ENCODE results near the gene CAPZB.

DNA sequence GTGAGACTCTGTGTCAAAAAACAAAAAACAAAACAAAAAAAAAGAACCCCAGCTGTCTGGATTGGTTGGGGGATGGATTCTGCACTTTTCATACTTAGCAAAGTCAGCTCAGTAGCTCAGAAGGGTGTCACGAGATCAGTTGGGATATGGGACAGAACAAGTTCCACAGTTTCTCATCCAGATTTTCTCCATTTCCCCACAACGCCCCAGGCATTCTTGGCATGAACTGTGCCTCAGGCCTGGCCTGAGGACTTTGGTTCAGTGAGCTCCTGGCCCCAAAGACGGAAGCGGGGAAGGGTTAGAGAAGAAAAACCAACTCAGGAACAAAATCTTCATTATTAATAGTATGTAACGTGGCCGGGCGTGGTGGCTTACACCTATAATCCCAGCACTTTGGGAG lies 175.3 kb downstream of the CAPZB start:
- TF ChIP-seq, protein P1, sequence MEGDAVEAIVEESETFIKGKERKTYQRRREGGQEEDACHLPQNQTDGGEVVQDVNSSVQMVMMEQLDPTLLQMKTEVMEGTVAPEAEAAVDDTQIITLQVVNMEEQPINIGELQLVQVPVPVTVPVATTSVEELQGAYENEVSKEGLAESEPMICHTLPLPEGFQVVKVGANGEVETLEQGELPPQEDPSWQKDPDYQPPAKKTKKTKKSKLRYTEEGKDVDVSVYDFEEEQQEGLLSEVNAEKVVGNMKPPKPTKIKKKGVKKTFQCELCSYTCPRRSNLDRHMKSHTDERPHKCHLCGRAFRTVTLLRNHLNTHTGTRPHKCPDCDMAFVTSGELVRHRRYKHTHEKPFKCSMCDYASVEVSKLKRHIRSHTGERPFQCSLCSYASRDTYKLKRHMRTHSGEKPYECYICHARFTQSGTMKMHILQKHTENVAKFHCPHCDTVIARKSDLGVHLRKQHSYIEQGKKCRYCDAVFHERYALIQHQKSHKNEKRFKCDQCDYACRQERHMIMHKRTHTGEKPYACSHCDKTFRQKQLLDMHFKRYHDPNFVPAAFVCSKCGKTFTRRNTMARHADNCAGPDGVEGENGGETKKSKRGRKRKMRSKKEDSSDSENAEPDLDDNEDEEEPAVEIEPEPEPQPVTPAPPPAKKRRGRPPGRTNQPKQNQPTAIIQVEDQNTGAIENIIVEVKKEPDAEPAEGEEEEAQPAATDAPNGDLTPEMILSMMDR (IDR thresholded peaks at IDR 0.05; ENCODE audit: insufficient read depth, low read length, poor library complexity, severe bottlenecking) = no peak
- TF ChIP-seq EZH2phosphoT487 (conservative IDR thresholded peaks at IDR 0.05; ENCODE audit: low read length) = no peak
